Ovary (tissue), 3 donors: Measurements from ENCODE around the gene AADACL2.

Experiments
- CTCF ChIP-seq, 3 donors: fragments of 450-650 bp in 2 of 3; fragments of 200-600 bp in 1 of 3; IDR thresholded peaks; one replicate each; pipeline versions ENCODE4 v1.5.1 to v1.8.0; 2016 to 2022; ENCODE audit warnings: antibody characterized with exemption in 3 of 3, mild to moderate bottlenecking in 1 of 3
- EP300 ChIP-seq: sonication (generic); formaldehyde crosslinking; IDR thresholded peaks from one replicate; pipeline ENCODE4 v1.6.1; 2017; ENCODE audit warnings: antibody characterized with exemption
- POLR2A ChIP-seq: fragments of 450-650 bp; IDR thresholded peaks from one replicate; pipeline ENCODE4 v1.6.1; 2017; ENCODE audit warnings: antibody characterized with exemption, mild to moderate bottlenecking, moderate library complexity
- donor health status: DM: no; HTN: no; CAD: no.

- TF ChIP-seq CTCF (IDR thresholded peaks at IDR 0.05) (no peak), POLR2A (no peak), EP300 (no peak)
These were observed 46.7 kb upstream of the AADACL2 start for GRCh38 chr3:151687076-151687475.
